Measurements from ENCODE around the gene RNU4-1. TPM values are rescaled to one million over a fixed set of nuclear protein-coding genes. Genes with fewer than 3 reads are reported as not detected.

RNU4-1 gene
- total RNA-seq, 1 donor from 2014 or later = 2,591 TPM

DNA sequence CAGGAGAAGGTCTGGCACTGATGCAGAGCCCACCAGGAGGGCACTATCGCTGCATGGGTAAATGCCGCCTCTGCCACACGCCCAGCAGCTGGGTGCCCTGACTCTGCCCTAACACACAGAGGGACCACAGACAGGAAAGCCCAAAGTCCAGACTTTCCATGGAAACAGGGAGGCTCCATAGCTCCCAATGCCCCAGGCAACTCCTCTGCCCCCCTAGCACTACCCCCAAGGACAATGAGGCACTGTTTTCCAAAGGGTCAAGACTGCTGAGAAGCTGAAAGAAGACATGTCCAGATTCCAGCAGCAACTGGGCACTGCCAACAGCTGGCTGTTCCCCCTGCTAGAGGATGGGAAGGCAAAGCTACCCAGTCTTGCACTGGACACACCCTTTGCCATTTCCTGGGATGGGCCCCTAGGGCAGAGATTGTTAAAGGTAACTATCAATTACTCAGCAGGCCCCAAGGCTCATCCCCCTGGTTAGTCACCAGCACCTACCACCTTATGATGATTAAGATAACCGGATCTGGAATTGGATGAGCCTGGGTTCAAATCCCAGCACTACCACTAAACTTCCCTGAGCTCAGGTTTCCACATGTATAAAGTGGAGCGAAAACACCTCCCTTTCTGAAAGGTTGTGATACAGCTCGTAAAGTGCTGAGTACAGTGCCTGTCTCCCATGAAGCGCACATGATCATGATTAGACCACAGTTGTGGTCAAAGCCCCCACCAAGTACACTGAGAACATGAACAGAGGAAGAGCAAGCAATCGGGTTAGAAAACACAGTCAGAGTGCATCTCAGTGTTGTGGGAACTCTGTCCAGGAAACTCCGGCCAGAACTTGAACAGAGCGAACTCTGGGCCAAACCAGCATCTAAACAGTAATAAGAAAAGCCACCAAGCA, 30.8 kb downstream of the RNU4-1 start:
- FAIRE-seq (no peak), DNase-seq (ENCODE audit: low read depth) (no peak)
- Histone ChIP-seq H3K27ac (ENCODE audit: low read depth, low read length) (peak overlapping the region; percentile 16), H4K20me1 (ENCODE audit: insufficient read depth, low read length) (peaks cover 74% of the 10 kb centered on the region), H3K4me2 (ENCODE audit: low read length) (peak overlapping the region; percentile 100), H3K4me1 (ENCODE audit: insufficient read depth, low read length) (peaks cover 46% of the 10 kb centered on the region), H3K36me3 (ENCODE audit: insufficient read depth, low read length) (no peaks in the 10 kb centered on the region), H2AFZ (ENCODE audit: low read depth, low read length) (no peak overlapping the region), H3K4me3 (ENCODE audit: insufficient read depth, low read depth, low read length) (peak overlapping the region; percentile 88), H3K79me2 (ENCODE audit: insufficient read depth, low read length) (peaks cover 82% of the 10 kb centered on the region), H3K27me3 (ENCODE audit: insufficient read depth, low read length) (no peaks in the 10 kb centered on the region), H3K9me3 (ENCODE audit: insufficient read depth, low read depth, low read length) (no peaks in the 10 kb centered on the region), H3K9ac (ENCODE audit: low read length) (peak overlapping the region; percentile 88)
- peak overlapping the region; percentile 97 for H3K4me3 Mint-ChIP-seq (ENCODE audit: unreplicated experiment)
- no peaks in the 10 kb centered on the region for H3K9me3 Mint-ChIP-seq (ENCODE audit: unreplicated experiment)
- H3K36me3 Mint-ChIP-seq (ENCODE audit: low read depth, unreplicated experiment) = peaks cover 20% of the 10 kb centered on the region
- no peaks in the 10 kb centered on the region for H3K27me3 Mint-ChIP-seq (ENCODE audit: low read depth, unreplicated experiment)
- TF ChIP-seq, protein P1, sequence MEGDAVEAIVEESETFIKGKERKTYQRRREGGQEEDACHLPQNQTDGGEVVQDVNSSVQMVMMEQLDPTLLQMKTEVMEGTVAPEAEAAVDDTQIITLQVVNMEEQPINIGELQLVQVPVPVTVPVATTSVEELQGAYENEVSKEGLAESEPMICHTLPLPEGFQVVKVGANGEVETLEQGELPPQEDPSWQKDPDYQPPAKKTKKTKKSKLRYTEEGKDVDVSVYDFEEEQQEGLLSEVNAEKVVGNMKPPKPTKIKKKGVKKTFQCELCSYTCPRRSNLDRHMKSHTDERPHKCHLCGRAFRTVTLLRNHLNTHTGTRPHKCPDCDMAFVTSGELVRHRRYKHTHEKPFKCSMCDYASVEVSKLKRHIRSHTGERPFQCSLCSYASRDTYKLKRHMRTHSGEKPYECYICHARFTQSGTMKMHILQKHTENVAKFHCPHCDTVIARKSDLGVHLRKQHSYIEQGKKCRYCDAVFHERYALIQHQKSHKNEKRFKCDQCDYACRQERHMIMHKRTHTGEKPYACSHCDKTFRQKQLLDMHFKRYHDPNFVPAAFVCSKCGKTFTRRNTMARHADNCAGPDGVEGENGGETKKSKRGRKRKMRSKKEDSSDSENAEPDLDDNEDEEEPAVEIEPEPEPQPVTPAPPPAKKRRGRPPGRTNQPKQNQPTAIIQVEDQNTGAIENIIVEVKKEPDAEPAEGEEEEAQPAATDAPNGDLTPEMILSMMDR (IDR thresholded peaks at IDR 0.05; ENCODE audit: insufficient read depth, low read depth, low read length) = no peak
- no peak for TF ChIP-seq EZH2 (IDR thresholded peaks at IDR 0.05; ENCODE audit: insufficient read depth, low read length)
- peaks cover 47% of the 10 kb centered on the region for H3K4me1 Mint-ChIP-seq (ENCODE audit: low read depth, unreplicated experiment)
- peak overlapping the region; percentile 53 for H3K27ac Mint-ChIP-seq (ENCODE audit: unreplicated experiment)

DNA sequence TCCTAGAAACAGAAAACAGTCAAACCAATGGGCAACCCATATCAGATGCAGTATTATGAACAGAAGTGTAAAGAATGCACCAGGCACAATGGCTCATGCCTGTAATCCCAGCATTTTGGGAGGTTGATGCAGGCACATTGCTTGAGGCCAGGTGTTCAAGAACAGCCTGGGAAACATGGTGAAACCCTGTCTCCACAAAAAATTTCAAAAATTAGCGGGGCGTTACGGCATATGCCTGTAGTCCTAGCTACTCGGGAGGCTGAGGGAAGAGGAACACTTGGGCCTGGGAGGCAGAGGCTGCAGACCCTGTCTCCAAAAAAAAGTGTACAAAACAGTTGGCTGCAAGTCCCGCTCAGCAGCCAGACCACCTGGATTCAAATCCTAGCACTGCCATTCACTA, 32.4 kb downstream of the RNU4-1 start:
- H3K4me1 Mint-ChIP-seq (ENCODE audit: low read depth, unreplicated experiment) = peaks cover 55% of the 10 kb centered on the region
- no peaks in the 10 kb centered on the region for H3K9me3 Mint-ChIP-seq (ENCODE audit: unreplicated experiment)
- H3K4me3 Mint-ChIP-seq (ENCODE audit: unreplicated experiment) = no peak overlapping the region
- no peak overlapping the region for H3K4me2 ChIP-seq (ENCODE audit: low read length)
- H3K27me3 Mint-ChIP-seq (ENCODE audit: low read depth, unreplicated experiment) = no peaks in the 10 kb centered on the region
- H3K9me3 ChIP-seq (ENCODE audit: insufficient read depth, low read depth, low read length) = no peaks in the 10 kb centered on the region
- DNase-seq (ENCODE audit: low read depth) (no peak), FAIRE-seq (no peak)
- H2AFZ ChIP-seq (ENCODE audit: low read depth, low read length) = no peak overlapping the region
- H3K4me1 ChIP-seq (ENCODE audit: insufficient read depth, low read length) = peaks cover 53% of the 10 kb centered on the region
- TF ChIP-seq, protein P1 (IDR thresholded peaks at IDR 0.05; ENCODE audit: insufficient read depth, low read depth, low read length) = no peak
- no peak for TF ChIP-seq EZH2 (IDR thresholded peaks at IDR 0.05; ENCODE audit: insufficient read depth, low read length)
- H3K36me3 ChIP-seq (ENCODE audit: insufficient read depth, low read length) = no peaks in the 10 kb centered on the region
- H4K20me1 ChIP-seq (ENCODE audit: insufficient read depth, low read length) = peaks cover 88% of the 10 kb centered on the region
- no peak overlapping the region for H3K27ac ChIP-seq (ENCODE audit: low read depth, low read length)
- H3K9ac ChIP-seq (ENCODE audit: low read length) = no peak overlapping the region
- H3K27me3 ChIP-seq (ENCODE audit: insufficient read depth, low read length) = no peaks in the 10 kb centered on the region
- H3K79me2 ChIP-seq (ENCODE audit: insufficient read depth, low read length) = peaks cover 98% of the 10 kb centered on the region
- no peak overlapping the region for H3K4me3 ChIP-seq (ENCODE audit: insufficient read depth, low read depth, low read length)
- peaks cover 24% of the 10 kb centered on the region for H3K36me3 Mint-ChIP-seq (ENCODE audit: low read depth, unreplicated experiment)
- H3K27ac Mint-ChIP-seq (ENCODE audit: unreplicated experiment) = no peak overlapping the region
